WTC11 (cell line): ENCODE results near the gene MASP1. TPM values are rescaled to one million over a fixed set of nuclear protein-coding genes. Genes with fewer than 3 reads are reported as not detected.

ENCODE experiments used
- ATAC-seq: fragments of 200-7000 bp; cut with Tn5 transposase; 2 replicates; pipeline ENCODE4 v1.10.0; 2021; ENCODE audit warnings: mild to moderate bottlenecking, moderate library complexity
- CTCF ChIA-PET: fragments of 300-600 bp; sonication (Branson Sonifier 250); formaldehyde crosslinking; loops from one replicate; lab custom pipeline; 2021; ENCODE audit warnings: antibody characterized with exemption; lab: Charles Lee
- POLR2A ChIA-PET: fragments of 350-600 bp; sonication (Branson Sonifier 250); formaldehyde crosslinking; loops from one replicate; lab custom pipeline; 2021; ENCODE audit warnings: antibody characterized with exemption; lab: Charles Lee
- DNase-seq: peaks from one replicate; pipeline ENCODE4 v3.0.0; 2021; ENCODE audit warnings: low spot score
- H3K27ac Mint-ChIP-seq: 2 replicates; pipeline ENCODE4 v1.8.0; 2021; ENCODE audit warnings: mixed read lengths
- H3K27me3 Mint-ChIP-seq: 2 replicates; pipeline ENCODE4 v1.8.0; 2021; ENCODE audit warnings: low read depth, mild to moderate bottlenecking, moderate library complexity, mixed read lengths
- H3K36me3 Mint-ChIP-seq: 2 replicates; pipeline ENCODE4 v1.8.0; 2021; ENCODE audit warnings: mixed read lengths
- H3K4me1 Mint-ChIP-seq: 2 replicates; pipeline ENCODE4 v1.8.0; 2022; ENCODE audit warnings: mixed read lengths
- H3K4me3 Mint-ChIP-seq: 2 replicates; pipeline ENCODE4 v1.8.0; 2021; ENCODE audit warnings: mild to moderate bottlenecking, moderate library complexity, mixed read lengths
- H3K9me3 Mint-ChIP-seq: 2 replicates; pipeline ENCODE4 v1.8.0; 2021; ENCODE audit warnings: mixed read lengths
- ATF1 ChIP-seq: sonication (generic); formaldehyde crosslinking; IDR thresholded peaks from 2 replicates; pipeline ENCODE4 v1.8.1; 2023; ENCODE audit warnings: mild to moderate bottlenecking, moderate library complexity, missing genetic modification reagents
- ATF2 ChIP-seq: sonication (generic); formaldehyde crosslinking; IDR thresholded peaks from 2 replicates; pipeline ENCODE4 v1.8.1; 2022; ENCODE audit warnings: low read depth, missing genetic modification reagents, borderline replicate concordance
- CBFB ChIP-seq: sonication (generic); formaldehyde crosslinking; IDR thresholded peaks from 2 replicates; pipeline ENCODE4 v1.8.1; 2022; ENCODE audit warnings: mild to moderate bottlenecking, low read depth, missing genetic modification reagents
- GRHL2 ChIP-seq: fragments of 250-450 bp; sonication (Bioruptor Pico); IDR thresholded peaks from 2 replicates; pipeline ENCODE4 v1.8.0; 2022; ENCODE audit warnings: mild to moderate bottlenecking, moderate library complexity; ENCODE audit not compliant: insufficient replicate concordance, severe bottlenecking
- GTF2I ChIP-seq: fragments of 250-450 bp; sonication (Bioruptor Pico); conservative IDR thresholded peaks from 2 replicates; pipeline ENCODE4 v1.4.0; 2021; ENCODE audit warnings: mild to moderate bottlenecking
- IRF1 ChIP-seq: sonication (generic); formaldehyde crosslinking; IDR thresholded peaks from 2 replicates; pipeline ENCODE4 v1.8.0; 2023; ENCODE audit warnings: missing genetic modification reagents
- KAT7 ChIP-seq: sonication (generic); formaldehyde crosslinking; IDR thresholded peaks from 2 replicates; pipeline ENCODE4 v1.8.1; 2023; ENCODE audit warnings: missing genetic modification reagents, mild to moderate bottlenecking, borderline replicate concordance
- MYBL2 ChIP-seq: sonication (generic); formaldehyde crosslinking; IDR thresholded peaks from 2 replicates; pipeline ENCODE4 v1.8.1; 2023; ENCODE audit warnings: mild to moderate bottlenecking, moderate library complexity, missing genetic modification reagents
- NFATC4 ChIP-seq: fragments of 250-450 bp; sonication (Bioruptor Pico); IDR thresholded peaks from 2 replicates; pipeline ENCODE4 v1.9.0; 2021; ENCODE audit warnings: mild to moderate bottlenecking
- NFE2L1 ChIP-seq: sonication (generic); formaldehyde crosslinking; IDR thresholded peaks from 2 replicates; pipeline ENCODE4 v1.8.1; 2023; ENCODE audit warnings: missing genetic modification reagents
- PREB ChIP-seq: sonication (generic); formaldehyde crosslinking; IDR thresholded peaks from 2 replicates; pipeline ENCODE4 v1.8.1; 2022; ENCODE audit warnings: mild to moderate bottlenecking, missing genetic modification reagents, moderate library complexity, borderline replicate concordance
- SMAD4 ChIP-seq: sonication (generic); formaldehyde crosslinking; IDR thresholded peaks from 2 replicates; pipeline ENCODE4 v1.8.0; 2022; ENCODE audit warnings: mild to moderate bottlenecking, missing genetic modification reagents
- SP1 ChIP-seq: sonication (generic); formaldehyde crosslinking; conservative IDR thresholded peaks from 2 replicates; pipeline ENCODE4 v1.8.1; 2022; ENCODE audit warnings: missing genetic modification reagents
- USF2 ChIP-seq: sonication (generic); formaldehyde crosslinking; IDR thresholded peaks from 2 replicates; pipeline ENCODE4 v1.8.1; 2023; ENCODE audit warnings: mild to moderate bottlenecking, missing genetic modification reagents, moderate library complexity
- ZNF121 ChIP-seq: sonication (generic); formaldehyde crosslinking; IDR thresholded peaks from 2 replicates; pipeline ENCODE4 v1.8.0; 2023; ENCODE audit warnings: missing genetic modification reagents
- ZNF281 ChIP-seq: sonication (generic); formaldehyde crosslinking; IDR thresholded peaks from 2 replicates; pipeline ENCODE4 v1.8.0; 2023; ENCODE audit warnings: mild to moderate bottlenecking, missing genetic modification reagents
- ZNF317 ChIP-seq: sonication (generic); formaldehyde crosslinking; IDR thresholded peaks from 2 replicates; pipeline ENCODE4 v1.8.1; 2023; ENCODE audit warnings: low read depth, mild to moderate bottlenecking, moderate library complexity, missing genetic modification reagents, borderline replicate concordance
- total RNA-seq: library from RNA; stranded (reverse); gene quantifications from 3 replicates; pipeline ENCODE4 v1.2.3, GENCODE V29; 2021
- TF ChIP-seq, protein P1 (sequence below): fragments of 250-450 bp; sonication (Bioruptor Pico); IDR thresholded peaks from 2 replicates; pipeline ENCODE4 v2.1.2; 2022; ENCODE audit warnings: mild to moderate bottlenecking, moderate library complexity
- TF ChIP-seq, protein P2 (sequence below): sonication (generic); formaldehyde crosslinking; IDR thresholded peaks from 2 replicates; pipeline ENCODE4 v1.8.1; 2023; ENCODE audit warnings: mild to moderate bottlenecking, missing genetic modification reagents
- TF ChIP-seq, protein P3 (sequence below): sonication (generic); formaldehyde crosslinking; IDR thresholded peaks from 2 replicates; pipeline ENCODE4 v1.8.1; 2023; ENCODE audit warnings: mild to moderate bottlenecking, missing genetic modification reagents, borderline replicate concordance

MASP1 gene
- total RNA-seq, 1 experiment from 2014 or later: 2.2 TPM

- DNase-seq (no peak), ATAC-seq (no peak)
- Mint-ChIP-seq H3K27me3 (no peaks in the 10 kb centered on the region), H3K9me3 (peaks cover 10% of the 10 kb centered on the region), H3K36me3 (no peaks in the 10 kb centered on the region), H3K27ac (no peak overlapping the region), H3K4me1 (peaks cover 8% of the 10 kb centered on the region; the same call in 1 of the 2 replicates), H3K4me3 (no peak overlapping the region)
- no peak for TF ChIP-seq NFATC4 (CRISPR knock-in tag)
- no peak for TF ChIP-seq NFE2L1 (CRISPR knock-in tag)
- no peak for TF ChIP-seq KAT7 (CRISPR knock-in tag)
- TF ChIP-seq USF2: no peak
- TF ChIP-seq GRHL2 (CRISPR knock-in tag): no peak
- TF ChIP-seq PREB: no peak
- TF ChIP-seq CBFB: no peak
- no peak for TF ChIP-seq ZNF317 (CRISPR knock-in tag)
- TF ChIP-seq, protein P1, sequence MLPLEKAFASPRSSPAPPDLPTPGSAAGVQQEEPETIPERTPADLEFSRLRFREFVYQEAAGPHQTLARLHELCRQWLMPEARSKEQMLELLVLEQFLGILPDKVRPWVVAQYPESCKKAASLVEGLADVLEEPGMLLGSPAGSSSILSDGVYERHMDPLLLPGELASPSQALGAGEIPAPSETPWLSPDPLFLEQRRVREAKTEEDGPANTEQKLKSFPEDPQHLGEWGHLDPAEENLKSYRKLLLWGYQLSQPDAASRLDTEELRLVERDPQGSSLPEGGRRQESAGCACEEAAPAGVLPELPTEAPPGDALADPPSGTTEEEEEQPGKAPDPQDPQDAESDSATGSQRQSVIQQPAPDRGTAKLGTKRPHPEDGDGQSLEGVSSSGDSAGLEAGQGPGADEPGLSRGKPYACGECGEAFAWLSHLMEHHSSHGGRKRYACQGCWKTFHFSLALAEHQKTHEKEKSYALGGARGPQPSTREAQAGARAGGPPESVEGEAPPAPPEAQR (CRISPR knock-in tag): no peak
- TF ChIP-seq ATF1 (CRISPR knock-in tag): no peak
- no peak for TF ChIP-seq ZNF281 (CRISPR knock-in tag)
- TF ChIP-seq SMAD4 (CRISPR knock-in tag): no peak
- no peak for TF ChIP-seq ZNF121 (CRISPR knock-in tag)
- TF ChIP-seq GTF2I: no peak
- no peak for TF ChIP-seq MYBL2 (CRISPR knock-in tag)
- TF ChIP-seq IRF1 (CRISPR knock-in tag): no peak
- TF ChIP-seq, protein P2, sequence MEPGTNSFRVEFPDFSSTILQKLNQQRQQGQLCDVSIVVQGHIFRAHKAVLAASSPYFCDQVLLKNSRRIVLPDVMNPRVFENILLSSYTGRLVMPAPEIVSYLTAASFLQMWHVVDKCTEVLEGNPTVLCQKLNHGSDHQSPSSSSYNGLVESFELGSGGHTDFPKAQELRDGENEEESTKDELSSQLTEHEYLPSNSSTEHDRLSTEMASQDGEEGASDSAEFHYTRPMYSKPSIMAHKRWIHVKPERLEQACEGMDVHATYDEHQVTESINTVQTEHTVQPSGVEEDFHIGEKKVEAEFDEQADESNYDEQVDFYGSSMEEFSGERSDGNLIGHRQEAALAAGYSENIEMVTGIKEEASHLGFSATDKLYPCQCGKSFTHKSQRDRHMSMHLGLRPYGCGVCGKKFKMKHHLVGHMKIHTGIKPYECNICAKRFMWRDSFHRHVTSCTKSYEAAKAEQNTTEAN (CRISPR knock-in tag): no peak
- TF ChIP-seq, protein P3, sequence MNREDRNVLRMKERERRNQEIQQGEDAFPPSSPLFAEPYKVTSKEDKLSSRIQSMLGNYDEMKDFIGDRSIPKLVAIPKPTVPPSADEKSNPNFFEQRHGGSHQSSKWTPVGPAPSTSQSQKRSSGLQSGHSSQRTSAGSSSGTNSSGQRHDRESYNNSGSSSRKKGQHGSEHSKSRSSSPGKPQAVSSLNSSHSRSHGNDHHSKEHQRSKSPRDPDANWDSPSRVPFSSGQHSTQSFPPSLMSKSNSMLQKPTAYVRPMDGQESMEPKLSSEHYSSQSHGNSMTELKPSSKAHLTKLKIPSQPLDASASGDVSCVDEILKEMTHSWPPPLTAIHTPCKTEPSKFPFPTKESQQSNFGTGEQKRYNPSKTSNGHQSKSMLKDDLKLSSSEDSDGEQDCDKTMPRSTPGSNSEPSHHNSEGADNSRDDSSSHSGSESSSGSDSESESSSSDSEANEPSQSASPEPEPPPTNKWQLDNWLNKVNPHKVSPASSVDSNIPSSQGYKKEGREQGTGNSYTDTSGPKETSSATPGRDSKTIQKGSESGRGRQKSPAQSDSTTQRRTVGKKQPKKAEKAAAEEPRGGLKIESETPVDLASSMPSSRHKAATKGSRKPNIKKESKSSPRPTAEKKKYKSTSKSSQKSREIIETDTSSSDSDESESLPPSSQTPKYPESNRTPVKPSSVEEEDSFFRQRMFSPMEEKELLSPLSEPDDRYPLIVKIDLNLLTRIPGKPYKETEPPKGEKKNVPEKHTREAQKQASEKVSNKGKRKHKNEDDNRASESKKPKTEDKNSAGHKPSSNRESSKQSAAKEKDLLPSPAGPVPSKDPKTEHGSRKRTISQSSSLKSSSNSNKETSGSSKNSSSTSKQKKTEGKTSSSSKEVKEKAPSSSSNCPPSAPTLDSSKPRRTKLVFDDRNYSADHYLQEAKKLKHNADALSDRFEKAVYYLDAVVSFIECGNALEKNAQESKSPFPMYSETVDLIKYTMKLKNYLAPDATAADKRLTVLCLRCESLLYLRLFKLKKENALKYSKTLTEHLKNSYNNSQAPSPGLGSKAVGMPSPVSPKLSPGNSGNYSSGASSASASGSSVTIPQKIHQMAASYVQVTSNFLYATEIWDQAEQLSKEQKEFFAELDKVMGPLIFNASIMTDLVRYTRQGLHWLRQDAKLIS: no peak
- no peak for TF ChIP-seq ATF2 (CRISPR knock-in tag)
- TF ChIP-seq SP1 (CRISPR knock-in tag): no peak
- ChIA-PET CTCF (interaction anchor here (1.7 to 2.5 kb wide), 6 partner anchors 17 to 421 kb away, joined by 5 to 13 read pairs (median 6); no protein-coding TSS in a partner anchor), POLR2A (no interaction called here)
Observed at GRCh38 chr3:187257992-187258692, 33.4 kb downstream of the MASP1 start.
